ENCODE results near the gene LHX5. TPM values are rescaled to one million over a fixed set of nuclear protein-coding genes. Genes with fewer than 3 reads are reported as not detected.

Gene LHX5
- total RNA-seq, 1 experiment from 2014 or later = 0.07 TPM

Other genes with a start within 250 kb of the LHX5 start
- 10.7 and 16.7 TPM in 2 replicates for gene SLC8B1, start 136.8 kb downstream of the LHX5 start, total RNA-seq (2014; rRNA removed; shearing (Covaris generic))
- 12.6 and 12.7 TPM in 2 replicates for gene PLBD2, start 113.3 kb downstream of the LHX5 start, total RNA-seq (2014; rRNA removed; shearing (Covaris generic))
- 0.33 and 0.66 TPM in 2 replicates for gene SDS, start 68.0 kb downstream of the LHX5 start, total RNA-seq (2014; rRNA removed; shearing (Covaris generic))
- 3.3 and 4.1 TPM in 2 replicates for gene SDSL, start 49.5 kb downstream of the LHX5 start, total RNA-seq (2014; rRNA removed; shearing (Covaris generic))

All from H7 (cell line).